ENCODE measurements around the gene PPY.

PPY gene

GRCh38 chr17:43935926-43936261, 6.4 kb downstream of the PPY start:
- no peak overlapping the region for H2AFZ ChIP-seq (ENCODE audit: low read depth, low read length)
- no peak overlapping the region for H3K27ac ChIP-seq (ENCODE audit: low read length)
- no peaks in the 10 kb centered on the region for H3K4me1 ChIP-seq (ENCODE audit: insufficient read depth, low read length)
- ATAC-seq (ENCODE audit: insufficient read depth, low read depth) (no peak), DNase-seq (no peak)
- H3K9ac ChIP-seq (ENCODE audit: low read depth, low read length): no peak overlapping the region
- no peaks in the 10 kb centered on the region for H3K36me3 ChIP-seq (ENCODE audit: insufficient read depth, low read length)
- H3K79me2 ChIP-seq (ENCODE audit: insufficient read depth, low read length): no peaks in the 10 kb centered on the region
- H3K4me3 ChIP-seq (ENCODE audit: low read depth in 1 of 2, low read length in 2 of 2): no peak overlapping the region
- H4K20me1 ChIP-seq (ENCODE audit: insufficient read depth, low read length): peaks cover 2% of the 10 kb centered on the region; the same call in 1 of the 2 replicates
- peaks cover 22% of the 10 kb centered on the region for H3K27me3 ChIP-seq (ENCODE audit: insufficient read depth, low read length, poor library complexity)
- no peaks in the 10 kb centered on the region for H3K9me3 ChIP-seq (ENCODE audit: insufficient read depth, low read length, severe bottlenecking)
- H3K4me2 ChIP-seq (ENCODE audit: insufficient read depth, low read length): no peak overlapping the region
- TF ChIP-seq CTCF (IDR thresholded peaks at IDR 0.05; ENCODE audit: borderline replicate concordance, extremely low read depth, low read length, poor library complexity, severe bottlenecking): no peak
- no peak for TF ChIP-seq EZH2 (IDR thresholded peaks at IDR 0.05; ENCODE audit: borderline replicate concordance, low read depth, low read length, severe bottlenecking)

- Histone ChIP-seq H3K36me3 (ENCODE audit: insufficient read depth, low read length) (no peaks in the 10 kb centered on the region), H3K27me3 (ENCODE audit: insufficient read depth, low read length, poor library complexity) (peaks cover 22% of the 10 kb centered on the region), H3K4me2 (ENCODE audit: insufficient read depth, low read length) (no peak overlapping the region), H3K9ac (ENCODE audit: low read depth, low read length) (no peak overlapping the region), H3K79me2 (ENCODE audit: insufficient read depth, low read length) (no peaks in the 10 kb centered on the region), H4K20me1 (ENCODE audit: insufficient read depth, low read length) (no peaks in the 10 kb centered on the region), H2AFZ (ENCODE audit: low read depth, low read length) (no peak overlapping the region), H3K4me1 (ENCODE audit: insufficient read depth, low read length) (no peaks in the 10 kb centered on the region), H3K4me3 (ENCODE audit: low read depth in 1 of 2, low read length in 2 of 2) (no peak overlapping the region), H3K27ac (ENCODE audit: low read length) (no peak overlapping the region), H3K9me3 (ENCODE audit: insufficient read depth, low read length, severe bottlenecking) (no peaks in the 10 kb centered on the region)
- no peak for TF ChIP-seq CTCF (IDR thresholded peaks at IDR 0.05; ENCODE audit: borderline replicate concordance, extremely low read depth, low read length, poor library complexity, severe bottlenecking)
- TF ChIP-seq EZH2 (IDR thresholded peaks at IDR 0.05; ENCODE audit: borderline replicate concordance, low read depth, low read length, severe bottlenecking): no peak
- ATAC-seq (ENCODE audit: insufficient read depth, low read depth) (no peak), DNase-seq (no peak)
Measured at GRCh38 chr17:43935204-43935925, 6.9 kb downstream of the PPY start.

- ATAC-seq (ENCODE audit: insufficient read depth, low read depth) (no peak), DNase-seq (no peak)
- Histone ChIP-seq H3K9ac (ENCODE audit: low read depth, low read length) (no peak overlapping the region), H3K4me1 (ENCODE audit: insufficient read depth, low read length) (no peaks in the 10 kb centered on the region), H2AFZ (ENCODE audit: low read depth, low read length) (no peak overlapping the region), H3K79me2 (ENCODE audit: insufficient read depth, low read length) (no peaks in the 10 kb centered on the region), H3K4me2 (ENCODE audit: insufficient read depth, low read length) (no peak overlapping the region), H3K27me3 (ENCODE audit: insufficient read depth, low read length, poor library complexity) (peaks cover 13% of the 10 kb centered on the region), H3K4me3 (ENCODE audit: low read depth in 1 of 2, low read length in 2 of 2) (no peak overlapping the region), H3K36me3 (ENCODE audit: insufficient read depth, low read length) (no peaks in the 10 kb centered on the region), H4K20me1 (ENCODE audit: insufficient read depth, low read length) (no peaks in the 10 kb centered on the region), H3K9me3 (ENCODE audit: insufficient read depth, low read length, severe bottlenecking) (no peaks in the 10 kb centered on the region), H3K27ac (ENCODE audit: low read length) (no peak overlapping the region)
- TF ChIP-seq EZH2 (IDR thresholded peaks at IDR 0.05; ENCODE audit: borderline replicate concordance, low read depth, low read length, severe bottlenecking) (no peak), CTCF (IDR thresholded peaks at IDR 0.05; ENCODE audit: borderline replicate concordance, extremely low read depth, low read length, poor library complexity, severe bottlenecking) (no peak)
Measured at GRCh38 chr17:43932923-43933322, 9.4 kb downstream of the PPY start.
